Measurements from ENCODE around the gene CDK6. TPM values are rescaled to one million over a fixed set of nuclear protein-coding genes. Genes with fewer than 3 reads are reported as not detected.

Gene CDK6
- total RNA-seq, 1 experiment from 2014 or later = 38.7 TPM

DNA sequence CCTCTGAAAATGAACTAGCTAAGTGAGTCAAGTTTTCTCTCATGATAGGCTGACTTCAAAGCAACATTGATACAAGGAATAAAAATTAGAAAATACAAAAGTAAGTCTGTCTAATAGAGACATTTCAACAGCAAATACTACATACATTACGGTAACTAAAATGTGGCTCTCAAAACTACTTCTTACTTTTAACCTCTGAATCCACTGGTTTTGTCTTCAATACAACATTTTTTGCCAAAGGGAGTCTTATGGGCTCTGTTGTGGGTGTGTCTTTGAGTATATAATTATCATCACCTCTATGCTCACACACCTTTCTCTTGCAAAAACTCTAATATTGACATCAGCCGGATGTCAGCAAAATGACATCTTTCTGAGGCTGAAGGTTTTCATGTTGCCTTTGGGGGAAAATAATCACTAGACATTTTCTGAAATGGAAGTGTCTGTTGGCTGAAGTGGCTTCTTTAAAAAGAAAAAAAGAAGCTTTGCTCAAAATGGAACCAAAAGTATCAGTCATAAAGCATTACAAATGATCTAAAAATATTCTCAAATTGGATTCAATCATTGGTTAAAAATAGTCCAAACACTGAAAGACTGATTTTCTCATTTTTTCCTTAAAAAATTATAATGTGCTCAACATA, 204.4 kb downstream of the CDK6 start:
- no peak overlapping the region for H3K4me2 ChIP-seq (ENCODE audit: low read length)
- no peak overlapping the region for H3K27ac ChIP-seq (ENCODE audit: low read length)
- no peaks in the 10 kb centered on the region for H3K9me3 ChIP-seq (ENCODE audit: low read length)
- ATAC-seq (no peak), DNase-seq (no peak)
- intact Hi-C loops (cut with micrococcal nuclease) = loop anchor here (5.0 kb wide), 2 partner anchors 150 to 270 kb away; no protein-coding TSS in a partner anchor
- H3K4me1 ChIP-seq (ENCODE audit: insufficient read depth, low read length) = peaks cover 51% of the 10 kb centered on the region
- H4K20me1 ChIP-seq (ENCODE audit: low read length) = peaks cover 4% of the 10 kb centered on the region; the same call in 1 of the 2 replicates
- no TSS peak for BruUV-seq (replicated peaks)
- H2AFZ ChIP-seq (ENCODE audit: low read length) = no peak overlapping the region
- CTCF ChIA-PET = no interaction called here
- H3K36me3 ChIP-seq (ENCODE audit: low read depth, low read length) = no peaks in the 10 kb centered on the region
- 0 out of 2 replicates have a peak, but pooled peaks cover 9% of the 10 kb centered on the region for H3K79me2 ChIP-seq (ENCODE audit: low read length)
- TF ChIP-seq, protein P1, sequence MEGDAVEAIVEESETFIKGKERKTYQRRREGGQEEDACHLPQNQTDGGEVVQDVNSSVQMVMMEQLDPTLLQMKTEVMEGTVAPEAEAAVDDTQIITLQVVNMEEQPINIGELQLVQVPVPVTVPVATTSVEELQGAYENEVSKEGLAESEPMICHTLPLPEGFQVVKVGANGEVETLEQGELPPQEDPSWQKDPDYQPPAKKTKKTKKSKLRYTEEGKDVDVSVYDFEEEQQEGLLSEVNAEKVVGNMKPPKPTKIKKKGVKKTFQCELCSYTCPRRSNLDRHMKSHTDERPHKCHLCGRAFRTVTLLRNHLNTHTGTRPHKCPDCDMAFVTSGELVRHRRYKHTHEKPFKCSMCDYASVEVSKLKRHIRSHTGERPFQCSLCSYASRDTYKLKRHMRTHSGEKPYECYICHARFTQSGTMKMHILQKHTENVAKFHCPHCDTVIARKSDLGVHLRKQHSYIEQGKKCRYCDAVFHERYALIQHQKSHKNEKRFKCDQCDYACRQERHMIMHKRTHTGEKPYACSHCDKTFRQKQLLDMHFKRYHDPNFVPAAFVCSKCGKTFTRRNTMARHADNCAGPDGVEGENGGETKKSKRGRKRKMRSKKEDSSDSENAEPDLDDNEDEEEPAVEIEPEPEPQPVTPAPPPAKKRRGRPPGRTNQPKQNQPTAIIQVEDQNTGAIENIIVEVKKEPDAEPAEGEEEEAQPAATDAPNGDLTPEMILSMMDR (conservative IDR thresholded peaks at IDR 0.05; ENCODE audit: low read depth, low read length) = no peak
- no peak for TF ChIP-seq EZH2phosphoT487 (IDR thresholded peaks at IDR 0.05; ENCODE audit: borderline replicate concordance, low read length)
- no peak for TF ChIP-seq EZH2 (IDR thresholded peaks at IDR 0.05; ENCODE audit: low read length, unreplicated experiment)
- POLR2A ChIA-PET (ENCODE audit: unreplicated experiment) = no interaction called here
- H3F3A ChIP-seq (ENCODE audit: low read length, unreplicated experiment) = peaks cover 13% of the 10 kb centered on the region
- H3K9ac ChIP-seq (ENCODE audit: low read length) = no peak overlapping the region
- no peak overlapping the region for H3K4me3 ChIP-seq (ENCODE audit: low read length)
- H3K27me3 ChIP-seq (ENCODE audit: low read length) = no peaks in the 10 kb centered on the region
- H3K9me2 ChIP-seq (replicated peaks; ENCODE audit: low read length) = no peaks in the 10 kb centered on the region

DNA sequence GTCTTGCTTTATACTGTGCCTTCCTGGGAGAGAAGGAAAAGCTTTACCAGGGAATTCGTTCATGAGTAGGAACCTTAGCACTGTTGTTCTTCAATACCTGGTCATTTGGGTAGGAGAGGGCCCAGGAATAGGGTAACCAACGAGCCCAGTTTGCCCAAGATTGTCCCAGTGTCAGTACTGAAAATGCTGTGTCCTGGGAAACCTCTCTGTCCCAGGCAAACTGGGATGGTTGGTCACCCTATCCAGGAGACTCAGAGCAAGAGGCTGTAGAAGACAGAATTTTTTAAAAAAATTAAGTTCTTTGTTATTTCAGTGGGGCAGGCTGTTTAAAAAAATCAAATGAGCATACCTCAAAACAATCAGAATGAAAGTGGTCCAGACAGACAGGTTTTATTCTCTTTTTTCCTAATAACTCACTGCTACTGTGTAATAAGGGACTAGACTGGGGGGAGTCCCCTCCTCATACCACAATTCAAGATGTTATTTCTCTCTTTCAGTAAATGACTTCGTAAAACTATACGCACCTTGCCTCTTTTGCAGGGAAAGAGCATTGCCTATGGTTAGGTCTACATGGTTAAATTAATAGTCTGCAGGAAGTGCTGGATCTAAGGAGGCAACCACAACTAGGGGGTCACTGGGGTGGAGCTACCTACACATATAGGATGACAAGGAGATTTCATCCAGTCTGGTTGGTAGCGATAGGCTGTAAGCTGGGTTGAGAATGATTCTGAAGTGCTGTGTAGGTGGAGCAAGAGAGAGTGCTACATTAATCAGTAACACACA, 205.1 kb downstream of the CDK6 start:
- Histone ChIP-seq H3K9ac (ENCODE audit: low read length) (no peak overlapping the region), H3K36me3 (ENCODE audit: low read depth, low read length) (no peaks in the 10 kb centered on the region), H2AFZ (ENCODE audit: low read length) (no peak overlapping the region), H4K20me1 (ENCODE audit: low read length) (peaks cover 4% of the 10 kb centered on the region; the same call in 1 of the 2 replicates), H3F3A (ENCODE audit: low read length, unreplicated experiment) (peaks cover 13% of the 10 kb centered on the region), H3K4me3 (ENCODE audit: low read length) (no peak overlapping the region), H3K4me2 (ENCODE audit: low read length) (no peak overlapping the region), H3K9me3 (ENCODE audit: low read length) (no peaks in the 10 kb centered on the region), H3K27ac (ENCODE audit: low read length) (no peak overlapping the region), H3K9me2 (replicated peaks; ENCODE audit: low read length) (no peaks in the 10 kb centered on the region), H3K79me2 (ENCODE audit: low read length) (0 out of 2 replicates have a peak, but pooled peaks cover 9% of the 10 kb centered on the region), H3K27me3 (ENCODE audit: low read length) (no peaks in the 10 kb centered on the region), H3K4me1 (ENCODE audit: insufficient read depth, low read length) (peaks cover 51% of the 10 kb centered on the region)
- POLR2A ChIA-PET (ENCODE audit: unreplicated experiment) = no interaction called here
- intact Hi-C loops (cut with micrococcal nuclease) = loop anchor here (5.0 kb wide), 2 partner anchors 151 to 271 kb away; no protein-coding TSS in a partner anchor
- no peak for DNase-seq
- no peak for ATAC-seq
- no TSS peak for BruUV-seq (replicated peaks)
- CTCF ChIA-PET = no interaction called here
- no peak for TF ChIP-seq EZH2phosphoT487 (IDR thresholded peaks at IDR 0.05; ENCODE audit: borderline replicate concordance, low read length)
- no peak for TF ChIP-seq EZH2 (IDR thresholded peaks at IDR 0.05; ENCODE audit: low read length, unreplicated experiment)
- TF ChIP-seq, protein P1 (conservative IDR thresholded peaks at IDR 0.05; ENCODE audit: low read depth, low read length) = no peak
